Ishikawa (cell line): ENCODE measurements around the gene SLC16A3.

Experiments used
- CEBPB ChIP-seq: IDR thresholded peaks from 2 replicates; pipeline ENCODE4 v1.6.1; 2012
- CREB1 ChIP-seq: IDR thresholded peaks from 2 replicates; pipeline ENCODE4 v1.6.1; 2012; ENCODE audit warnings: low read depth
- EGR1 ChIP-seq: IDR thresholded peaks from 2 replicates; pipeline ENCODE4 v1.6.1; 2012
- EP300 ChIP-seq: IDR thresholded peaks from 2 replicates; pipeline ENCODE4 v1.6.1; 2012; ENCODE audit warnings: borderline replicate concordance
- FOXM1 ChIP-seq: IDR thresholded peaks from 2 replicates; pipeline ENCODE4 v1.6.1; 2012; ENCODE audit warnings: low read depth, borderline replicate concordance
- NFIC ChIP-seq: IDR thresholded peaks from 2 replicates; pipeline ENCODE4 v1.6.1; 2012
- RAD21 ChIP-seq: IDR thresholded peaks from 2 replicates; pipeline ENCODE4 v1.6.1; 2012; ENCODE audit warnings: low read depth
- TAF1 ChIP-seq: IDR thresholded peaks from 2 replicates; pipeline ENCODE4 v1.6.1; 2012; ENCODE audit warnings: low read depth, mild to moderate bottlenecking
- TCF12 ChIP-seq: IDR thresholded peaks from 2 replicates; pipeline ENCODE4 v1.6.1; 2012; ENCODE audit warnings: low read depth
- TEAD4 ChIP-seq: IDR thresholded peaks from 2 replicates; pipeline ENCODE4 v1.6.1; 2012
- YY1 ChIP-seq: IDR thresholded peaks from 2 replicates; pipeline ENCODE4 v1.6.1; 2012; ENCODE audit warnings: low read depth
- ZBTB7A ChIP-seq: IDR thresholded peaks from 2 replicates; pipeline ENCODE4 v1.6.1; 2012; ENCODE audit warnings: low read depth
- TF ChIP-seq, protein P1 (sequence below): IDR thresholded peaks from 2 replicates; pipeline ENCODE4 v1.6.1; 2012
- TF ChIP-seq, protein P2 (sequence below): IDR thresholded peaks from 2 replicates; pipeline ENCODE4 v1.6.1; 2012; ENCODE audit warnings: low read depth, mild to moderate bottlenecking
- TF ChIP-seq, protein P3 (sequence below): IDR thresholded peaks from 2 replicates; pipeline ENCODE4 v1.6.1; 2012

Gene SLC16A3

DNA sequence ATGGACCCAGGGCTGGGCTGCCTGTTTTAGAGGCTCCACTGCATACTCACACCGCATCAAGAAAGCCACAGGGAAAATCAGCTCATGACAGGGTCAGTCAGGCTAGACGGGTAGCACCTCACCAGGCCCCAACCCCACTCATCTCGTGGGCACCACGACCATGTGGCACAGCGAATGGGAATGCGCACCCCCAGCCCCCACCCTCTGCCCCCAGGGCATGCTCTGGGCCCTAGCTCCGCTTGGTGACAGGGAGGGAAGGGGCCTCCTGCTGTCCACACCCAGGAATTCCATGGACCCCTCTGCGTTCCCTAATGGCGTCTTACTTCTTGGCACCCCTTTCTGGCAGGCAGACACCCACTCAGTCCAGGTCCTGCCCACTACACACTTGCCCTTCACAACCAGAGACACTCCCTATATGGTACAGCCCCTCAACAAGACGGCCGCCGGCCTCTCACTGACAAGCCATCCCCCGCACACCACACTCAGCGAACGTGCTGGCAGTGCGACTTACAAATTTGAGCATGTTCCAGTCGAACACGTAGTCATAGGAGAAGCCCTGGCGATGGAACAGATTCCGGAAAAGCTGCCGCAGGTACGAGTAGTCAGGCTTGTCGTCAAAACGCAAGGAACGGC is 22.1 kb downstream of the SLC16A3 start:
- TF ChIP-seq CEBPB (no peak), YY1 (no peak), NFIC (no peak), EP300 (no peak), TAF1 (no peak), TCF12 (no peak), EGR1 (no peak), CREB1 (no peak), ZBTB7A (no peak), TEAD4 (no peak), FOXM1 (no peak), RAD21 (no peak)
- TF ChIP-seq, protein P1, sequence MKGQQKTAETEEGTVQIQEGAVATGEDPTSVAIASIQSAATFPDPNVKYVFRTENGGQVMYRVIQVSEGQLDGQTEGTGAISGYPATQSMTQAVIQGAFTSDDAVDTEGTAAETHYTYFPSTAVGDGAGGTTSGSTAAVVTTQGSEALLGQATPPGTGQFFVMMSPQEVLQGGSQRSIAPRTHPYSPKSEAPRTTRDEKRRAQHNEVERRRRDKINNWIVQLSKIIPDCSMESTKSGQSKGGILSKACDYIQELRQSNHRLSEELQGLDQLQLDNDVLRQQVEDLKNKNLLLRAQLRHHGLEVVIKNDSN: no peak
- TF ChIP-seq, protein P2, sequence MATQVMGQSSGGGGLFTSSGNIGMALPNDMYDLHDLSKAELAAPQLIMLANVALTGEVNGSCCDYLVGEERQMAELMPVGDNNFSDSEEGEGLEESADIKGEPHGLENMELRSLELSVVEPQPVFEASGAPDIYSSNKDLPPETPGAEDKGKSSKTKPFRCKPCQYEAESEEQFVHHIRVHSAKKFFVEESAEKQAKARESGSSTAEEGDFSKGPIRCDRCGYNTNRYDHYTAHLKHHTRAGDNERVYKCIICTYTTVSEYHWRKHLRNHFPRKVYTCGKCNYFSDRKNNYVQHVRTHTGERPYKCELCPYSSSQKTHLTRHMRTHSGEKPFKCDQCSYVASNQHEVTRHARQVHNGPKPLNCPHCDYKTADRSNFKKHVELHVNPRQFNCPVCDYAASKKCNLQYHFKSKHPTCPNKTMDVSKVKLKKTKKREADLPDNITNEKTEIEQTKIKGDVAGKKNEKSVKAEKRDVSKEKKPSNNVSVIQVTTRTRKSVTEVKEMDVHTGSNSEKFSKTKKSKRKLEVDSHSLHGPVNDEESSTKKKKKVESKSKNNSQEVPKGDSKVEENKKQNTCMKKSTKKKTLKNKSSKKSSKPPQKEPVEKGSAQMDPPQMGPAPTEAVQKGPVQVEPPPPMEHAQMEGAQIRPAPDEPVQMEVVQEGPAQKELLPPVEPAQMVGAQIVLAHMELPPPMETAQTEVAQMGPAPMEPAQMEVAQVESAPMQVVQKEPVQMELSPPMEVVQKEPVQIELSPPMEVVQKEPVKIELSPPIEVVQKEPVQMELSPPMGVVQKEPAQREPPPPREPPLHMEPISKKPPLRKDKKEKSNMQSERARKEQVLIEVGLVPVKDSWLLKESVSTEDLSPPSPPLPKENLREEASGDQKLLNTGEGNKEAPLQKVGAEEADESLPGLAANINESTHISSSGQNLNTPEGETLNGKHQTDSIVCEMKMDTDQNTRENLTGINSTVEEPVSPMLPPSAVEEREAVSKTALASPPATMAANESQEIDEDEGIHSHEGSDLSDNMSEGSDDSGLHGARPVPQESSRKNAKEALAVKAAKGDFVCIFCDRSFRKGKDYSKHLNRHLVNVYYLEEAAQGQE: no peak
- TF ChIP-seq, protein P3, sequence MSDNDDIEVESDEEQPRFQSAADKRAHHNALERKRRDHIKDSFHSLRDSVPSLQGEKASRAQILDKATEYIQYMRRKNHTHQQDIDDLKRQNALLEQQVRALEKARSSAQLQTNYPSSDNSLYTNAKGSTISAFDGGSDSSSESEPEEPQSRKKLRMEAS: no peak

DNA sequence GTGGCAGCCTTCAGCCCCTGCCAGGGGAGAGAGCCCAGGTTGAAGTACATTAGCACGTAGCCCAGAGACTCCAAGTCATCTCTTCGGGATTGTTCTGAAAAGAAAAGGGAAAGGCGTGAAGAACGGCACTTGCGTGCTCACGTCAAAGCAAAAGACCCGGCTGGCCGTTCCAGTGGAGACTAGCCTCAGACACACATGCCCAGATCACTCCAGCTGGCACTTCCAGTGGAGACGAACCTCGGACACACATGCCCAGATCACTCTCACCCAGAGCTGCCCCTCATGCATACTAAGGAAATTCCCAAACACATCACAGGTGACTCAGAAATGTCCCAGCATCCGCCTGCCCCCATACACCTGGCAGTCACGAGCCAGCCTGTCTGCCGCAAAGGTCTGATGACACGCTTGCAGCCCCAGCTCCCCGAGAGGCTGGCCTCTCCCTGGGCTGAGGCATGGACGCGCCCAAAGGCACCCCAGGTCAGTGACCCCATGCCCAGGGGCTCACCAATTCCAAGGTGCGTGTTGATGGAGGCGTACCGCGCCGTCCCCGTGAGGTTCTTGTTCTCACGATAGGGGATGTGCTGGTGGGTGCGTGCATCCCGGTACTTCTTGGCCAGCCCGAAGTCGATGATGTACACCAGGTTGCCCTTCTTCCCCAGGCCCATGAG is 23.8 kb downstream of the SLC16A3 start:
- TF ChIP-seq, protein P1: no peak
- no peak for TF ChIP-seq RAD21
- TF ChIP-seq NFIC: no peak
- no peak for TF ChIP-seq CREB1
- no peak for TF ChIP-seq TEAD4
- no peak for TF ChIP-seq YY1
- no peak for TF ChIP-seq ZBTB7A
- TF ChIP-seq TCF12: no peak
- TF ChIP-seq FOXM1: no peak
- TF ChIP-seq, protein P3: no peak
- no peak for TF ChIP-seq EGR1
- TF ChIP-seq TAF1: no peak
- TF ChIP-seq, protein P2: no peak
- no peak for TF ChIP-seq EP300
- TF ChIP-seq CEBPB: no peak

DNA sequence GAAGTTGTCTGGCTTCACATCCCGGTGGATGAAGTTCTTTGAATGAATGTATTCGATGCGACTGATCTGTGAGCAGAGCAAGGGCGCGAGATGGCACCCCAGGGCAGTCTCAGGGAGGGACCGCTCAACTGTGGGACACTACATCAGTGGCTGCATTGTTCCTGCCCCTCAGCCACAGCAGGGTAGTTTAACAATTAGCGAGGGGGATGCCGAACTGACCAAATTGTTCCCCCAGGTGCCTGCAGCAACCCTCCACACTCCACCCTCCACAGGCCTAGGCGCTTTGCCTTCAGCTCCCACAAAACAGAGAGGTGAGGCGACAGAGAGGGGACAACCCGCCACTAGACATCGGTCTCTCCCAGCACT is 24.3 kb downstream of the SLC16A3 start:
- TF ChIP-seq TEAD4: no peak
- TF ChIP-seq, protein P3: no peak
- no peak for TF ChIP-seq CEBPB
- no peak for TF ChIP-seq EGR1
- TF ChIP-seq EP300: no peak

DNA sequence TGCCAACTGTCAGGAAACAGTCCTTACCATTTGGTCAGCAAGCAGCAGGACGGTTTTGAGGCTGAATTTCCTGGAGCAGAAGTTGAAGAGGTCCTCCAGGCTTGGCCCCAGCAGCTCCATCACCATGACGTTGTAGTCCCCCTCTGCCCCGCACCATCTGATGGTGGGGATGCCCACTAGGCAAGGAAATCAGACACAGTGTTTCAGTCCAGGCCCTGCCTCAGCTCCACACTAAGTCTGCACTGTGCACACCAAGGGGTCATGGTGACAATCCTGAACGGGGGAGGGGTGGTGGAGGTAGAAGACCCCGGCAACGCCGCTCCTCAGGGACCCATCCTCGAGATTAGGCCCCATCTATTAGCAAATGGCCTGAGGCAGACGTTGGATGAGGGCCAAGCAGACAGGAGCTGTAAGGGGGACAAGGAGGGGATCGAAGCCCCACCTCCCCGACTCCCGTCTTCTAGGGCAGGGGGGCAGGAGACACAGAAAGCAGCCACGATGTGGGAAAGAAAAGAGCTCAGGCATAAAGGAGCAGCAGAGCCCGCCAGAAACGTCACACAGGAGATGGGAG is 26.6 kb downstream of the SLC16A3 start:
- no peak for TF ChIP-seq RAD21
- no peak for TF ChIP-seq NFIC
- TF ChIP-seq, protein P3: no peak
- no peak for TF ChIP-seq CREB1
- no peak for TF ChIP-seq EP300
- no peak for TF ChIP-seq CEBPB
- TF ChIP-seq, protein P1: no peak
- no peak for TF ChIP-seq FOXM1
- no peak for TF ChIP-seq ZBTB7A
